ENCODE measurements around the gene C22orf39. TPM values are rescaled to one million over a fixed set of nuclear protein-coding genes. Genes with fewer than 3 reads are reported as not detected.

C22orf39 gene
- total and polyA plus RNA-seq, 2 donors (not counting 1 experiment from before 2014, with no cell fraction given) = 15.9 to 16.2 TPM

DNA sequence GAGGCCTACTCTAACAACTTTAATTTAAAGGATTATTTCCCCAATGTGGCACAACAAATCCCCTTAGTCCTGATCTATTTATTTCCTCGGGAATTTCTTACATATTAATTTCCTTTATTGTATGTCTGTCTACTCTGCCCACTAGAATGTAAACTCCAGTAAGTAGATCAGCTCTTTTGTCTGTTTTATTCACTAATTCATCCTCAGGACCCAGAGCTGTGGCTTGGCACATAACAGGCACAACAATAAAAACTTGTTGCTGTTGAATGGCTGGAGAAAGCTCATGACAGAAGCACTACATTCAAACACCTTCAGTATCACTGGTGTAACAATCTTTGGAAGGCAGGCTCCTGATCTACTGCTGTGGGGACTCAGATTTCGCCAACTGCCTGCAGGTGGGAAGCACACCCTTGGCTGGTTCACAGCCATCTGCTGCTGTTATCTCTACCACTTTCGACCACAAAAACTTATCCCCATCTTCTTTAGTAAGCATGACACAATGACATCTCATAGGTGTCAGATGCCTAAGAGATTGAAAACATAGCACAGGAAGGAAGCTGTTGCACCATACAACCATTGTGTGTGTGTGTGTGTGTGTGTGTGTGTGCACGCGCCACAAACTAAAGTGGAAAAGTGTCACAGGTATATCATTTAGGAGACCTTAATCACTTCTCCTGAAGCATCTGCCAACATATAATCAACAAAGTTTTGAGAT, 27.9 kb downstream of the C22orf39 start:
- DNase-seq (ENCODE audit: low read depth in 2 of 2) = no peak
- peaks cover 72% of the 10 kb centered on the region for H3K79me2 ChIP-seq (ENCODE audit: control insufficient read depth, insufficient read depth, low read length)
- H3K4me1 ChIP-seq (ENCODE audit: control insufficient read depth, extremely low read depth, insufficient read depth, low read length) = no peaks in the 10 kb centered on the region
- no peak overlapping the region for H3K4me3 ChIP-seq (replicated peaks in 1 of 4; ENCODE audit: control extremely low read depth in 1 of 4, insufficient read depth in 1 of 4, low read depth in 3 of 4, low read length in 4 of 4)
- H3K9ac ChIP-seq (ENCODE audit: insufficient read depth, low read length) = no peak overlapping the region
- no peak overlapping the region for H3K4me2 ChIP-seq (ENCODE audit: extremely low read depth, insufficient read depth, low read length)
- no peak for TF ChIP-seq EZH2 (IDR thresholded peaks at IDR 0.05; ENCODE audit: low read length, missing control alignments)
- TF ChIP-seq, protein P1, sequence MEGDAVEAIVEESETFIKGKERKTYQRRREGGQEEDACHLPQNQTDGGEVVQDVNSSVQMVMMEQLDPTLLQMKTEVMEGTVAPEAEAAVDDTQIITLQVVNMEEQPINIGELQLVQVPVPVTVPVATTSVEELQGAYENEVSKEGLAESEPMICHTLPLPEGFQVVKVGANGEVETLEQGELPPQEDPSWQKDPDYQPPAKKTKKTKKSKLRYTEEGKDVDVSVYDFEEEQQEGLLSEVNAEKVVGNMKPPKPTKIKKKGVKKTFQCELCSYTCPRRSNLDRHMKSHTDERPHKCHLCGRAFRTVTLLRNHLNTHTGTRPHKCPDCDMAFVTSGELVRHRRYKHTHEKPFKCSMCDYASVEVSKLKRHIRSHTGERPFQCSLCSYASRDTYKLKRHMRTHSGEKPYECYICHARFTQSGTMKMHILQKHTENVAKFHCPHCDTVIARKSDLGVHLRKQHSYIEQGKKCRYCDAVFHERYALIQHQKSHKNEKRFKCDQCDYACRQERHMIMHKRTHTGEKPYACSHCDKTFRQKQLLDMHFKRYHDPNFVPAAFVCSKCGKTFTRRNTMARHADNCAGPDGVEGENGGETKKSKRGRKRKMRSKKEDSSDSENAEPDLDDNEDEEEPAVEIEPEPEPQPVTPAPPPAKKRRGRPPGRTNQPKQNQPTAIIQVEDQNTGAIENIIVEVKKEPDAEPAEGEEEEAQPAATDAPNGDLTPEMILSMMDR (conservative IDR thresholded peaks at IDR 0.05 in 1 of 2, IDR thresholded peaks at IDR 0.05 in 1 of 2; ENCODE audit: low read depth in 1 of 2, low read length in 2 of 2) = no peak
- no peaks in the 10 kb centered on the region for H3K36me3 ChIP-seq (ENCODE audit: control insufficient read depth, insufficient read depth, low read length)
- no peaks in the 10 kb centered on the region for H3K27me3 ChIP-seq (ENCODE audit: control insufficient read depth, insufficient read depth, low read length)
- no peak overlapping the region for H2AFZ ChIP-seq (ENCODE audit: low read length)
- H4K20me1 ChIP-seq (ENCODE audit: control insufficient read depth, extremely low read depth, insufficient read depth, low read length) = peaks cover 2% of the 10 kb centered on the region
- no peaks in the 10 kb centered on the region for H3K9me3 ChIP-seq (ENCODE audit: control insufficient read depth, insufficient read depth, low read depth, low read length)
- H3K27ac ChIP-seq (ENCODE audit: insufficient read depth, low read length) = no peak overlapping the region

DNA sequence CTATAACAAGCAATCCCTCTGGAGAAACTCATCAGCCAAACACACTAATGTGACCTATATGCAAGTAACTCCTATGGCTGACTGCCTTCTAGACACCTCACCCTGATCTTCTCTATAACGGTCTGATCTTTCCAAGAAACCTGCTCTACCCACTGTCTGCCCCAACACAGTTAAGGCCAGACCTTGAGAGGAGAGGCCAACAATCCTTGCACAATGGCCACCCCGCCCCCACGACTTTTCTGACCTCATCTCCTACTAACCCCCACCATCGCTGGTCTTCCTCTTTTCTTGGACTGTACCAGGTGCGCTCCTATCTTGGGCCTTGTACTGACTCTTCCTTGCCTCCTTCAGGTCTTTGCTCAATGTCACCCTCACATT, 28.4 kb downstream of the C22orf39 start:
- Histone ChIP-seq H3K9ac (ENCODE audit: insufficient read depth, low read length) (no peak overlapping the region), H3K36me3 (ENCODE audit: control insufficient read depth, insufficient read depth, low read length) (no peaks in the 10 kb centered on the region), H4K20me1 (ENCODE audit: control insufficient read depth, extremely low read depth, insufficient read depth, low read length) (peaks cover 2% of the 10 kb centered on the region), H3K4me3 (replicated peaks in 1 of 4; ENCODE audit: control extremely low read depth in 1 of 4, insufficient read depth in 1 of 4, low read depth in 3 of 4, low read length in 4 of 4) (no peak overlapping the region), H3K9me3 (ENCODE audit: control insufficient read depth, insufficient read depth, low read depth, low read length) (no peaks in the 10 kb centered on the region), H3K27me3 (ENCODE audit: control insufficient read depth, insufficient read depth, low read length) (no peaks in the 10 kb centered on the region), H3K79me2 (ENCODE audit: control insufficient read depth, insufficient read depth, low read length) (peaks cover 70% of the 10 kb centered on the region), H3K4me1 (ENCODE audit: control insufficient read depth, extremely low read depth, insufficient read depth, low read length) (no peaks in the 10 kb centered on the region), H3K4me2 (ENCODE audit: extremely low read depth, insufficient read depth, low read length) (no peak overlapping the region), H2AFZ (ENCODE audit: low read length) (no peak overlapping the region), H3K27ac (ENCODE audit: insufficient read depth, low read length) (no peak overlapping the region)
- TF ChIP-seq, protein P1 (conservative IDR thresholded peaks at IDR 0.05 in 1 of 2, IDR thresholded peaks at IDR 0.05 in 1 of 2; ENCODE audit: low read depth in 1 of 2, low read length in 2 of 2) = no peak
- TF ChIP-seq EZH2 (IDR thresholded peaks at IDR 0.05; ENCODE audit: low read length, missing control alignments) = no peak
- DNase-seq (ENCODE audit: low read depth in 2 of 2) = no peak

DNA sequence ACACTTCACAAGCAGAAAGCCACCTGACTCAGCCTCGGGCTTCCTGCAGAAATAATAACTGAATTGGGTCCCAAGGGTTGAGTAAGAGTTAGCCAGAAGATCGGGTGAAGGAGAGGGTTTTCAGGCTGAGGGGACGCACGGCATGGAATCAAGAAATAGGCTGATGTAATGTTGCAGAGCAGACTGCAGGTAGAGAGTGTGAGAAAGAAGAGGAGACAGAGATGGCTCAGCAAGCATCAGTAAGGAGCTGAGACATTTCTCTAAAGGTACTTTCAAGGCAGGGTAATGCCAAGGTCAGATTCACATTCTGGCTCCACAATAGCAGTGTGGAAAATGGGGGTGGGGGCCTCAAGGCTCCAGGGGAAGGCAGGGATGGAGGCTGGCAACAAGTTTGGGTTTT, 34.6 kb downstream of the C22orf39 start:
- Histone ChIP-seq H3K9me3 (ENCODE audit: control insufficient read depth, insufficient read depth, low read depth, low read length) (no peaks in the 10 kb centered on the region), H3K27me3 (ENCODE audit: control insufficient read depth, insufficient read depth, low read length) (no peaks in the 10 kb centered on the region), H3K79me2 (ENCODE audit: control insufficient read depth, insufficient read depth, low read length) (peaks cover 41% of the 10 kb centered on the region), H4K20me1 (ENCODE audit: control insufficient read depth, extremely low read depth, insufficient read depth, low read length) (no peaks in the 10 kb centered on the region), H3K27ac (ENCODE audit: insufficient read depth, low read length) (no peak overlapping the region), H2AFZ (ENCODE audit: low read length) (no peak overlapping the region), H3K4me1 (ENCODE audit: control insufficient read depth, extremely low read depth, insufficient read depth, low read length) (no peaks in the 10 kb centered on the region), H3K4me2 (ENCODE audit: extremely low read depth, insufficient read depth, low read length) (no peak overlapping the region), H3K4me3 (replicated peaks in 1 of 4; ENCODE audit: control extremely low read depth in 1 of 4, insufficient read depth in 1 of 4, low read depth in 3 of 4, low read length in 4 of 4) (no peak overlapping the region), H3K9ac (ENCODE audit: insufficient read depth, low read length) (no peak overlapping the region), H3K36me3 (ENCODE audit: control insufficient read depth, insufficient read depth, low read length) (peaks cover 7% of the 10 kb centered on the region)
- TF ChIP-seq, protein P1 (conservative IDR thresholded peaks at IDR 0.05 in 1 of 2, IDR thresholded peaks at IDR 0.05 in 1 of 2; ENCODE audit: low read depth in 1 of 2, low read length in 2 of 2) = no peak
- no peak for DNase-seq (ENCODE audit: low read depth in 2 of 2)
